Right hindlimb (tissue), 1 donor: ENCODE measurements around the gene RALGAPA2.

Source experiments
- DNase-seq: peaks from one replicate; pipeline ENCODE4 v3.0.0-alpha.2; 2018

Gene RALGAPA2

DNA sequence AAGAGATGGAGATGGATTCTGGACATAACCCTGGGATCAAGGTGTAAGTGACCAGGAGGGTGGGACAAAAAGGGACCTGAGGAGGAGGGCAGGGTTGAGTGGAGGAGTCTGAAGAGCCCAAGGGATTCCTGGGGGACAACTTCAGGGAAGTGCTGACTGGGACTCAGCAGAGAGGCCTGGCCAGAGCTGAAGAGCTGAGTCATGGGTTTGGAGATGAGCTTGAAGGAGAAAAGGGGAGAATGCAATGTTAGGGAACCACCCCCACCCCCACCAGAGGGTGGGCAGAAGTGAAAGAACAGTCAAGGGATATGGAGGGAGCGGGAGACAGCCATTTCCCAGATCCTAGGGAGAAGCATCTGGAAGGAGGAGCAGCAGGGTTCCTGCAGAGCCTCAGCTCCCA is 289.3 kb downstream of the RALGAPA2 start:
- DNase-seq: no peak

DNA sequence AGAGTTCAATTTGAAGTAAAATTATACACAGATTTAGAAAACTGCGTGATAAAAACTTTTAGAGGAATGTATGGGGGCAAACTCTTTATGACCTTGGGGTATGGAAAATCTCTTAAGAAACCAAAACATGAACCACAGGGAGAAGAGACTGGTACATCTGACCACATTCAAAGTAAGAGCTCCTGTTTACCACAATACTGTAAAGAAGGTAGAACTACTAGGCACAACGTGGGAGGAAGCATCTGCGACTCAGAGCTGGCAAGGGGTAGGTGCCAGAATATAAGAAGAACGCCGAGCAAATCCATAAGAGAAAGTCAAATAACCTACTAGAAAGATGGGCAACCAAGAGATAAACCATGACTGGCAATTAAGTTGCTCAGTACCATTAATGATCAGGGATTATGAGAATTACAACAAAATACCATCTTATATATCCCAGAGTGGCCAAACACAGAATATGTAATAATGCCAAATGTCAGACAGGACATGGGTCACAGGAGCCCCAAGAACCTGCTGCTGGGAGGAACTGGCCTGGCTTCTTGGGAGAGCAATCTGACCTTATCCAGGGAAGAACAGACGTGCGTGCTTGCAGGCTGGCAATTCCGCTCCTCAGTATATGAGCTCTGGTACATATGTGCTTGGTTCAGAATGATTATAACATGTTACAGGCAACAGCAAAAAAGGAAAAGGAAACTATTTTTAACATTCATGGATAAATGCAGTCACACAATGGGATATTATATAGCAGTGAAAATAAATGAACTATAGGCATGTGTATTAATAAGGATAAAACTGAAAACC is 294.4 kb downstream of the RALGAPA2 start:
- no peak for DNase-seq

- no peak for DNase-seq
Observed at GRCh38 chr20:20415321-20415720, 297.1 kb downstream of the RALGAPA2 start.

GRCh38 chr20:20414640-20415220 is 297.7 kb downstream of the RALGAPA2 start:
- DNase-seq: no peak

DNA sequence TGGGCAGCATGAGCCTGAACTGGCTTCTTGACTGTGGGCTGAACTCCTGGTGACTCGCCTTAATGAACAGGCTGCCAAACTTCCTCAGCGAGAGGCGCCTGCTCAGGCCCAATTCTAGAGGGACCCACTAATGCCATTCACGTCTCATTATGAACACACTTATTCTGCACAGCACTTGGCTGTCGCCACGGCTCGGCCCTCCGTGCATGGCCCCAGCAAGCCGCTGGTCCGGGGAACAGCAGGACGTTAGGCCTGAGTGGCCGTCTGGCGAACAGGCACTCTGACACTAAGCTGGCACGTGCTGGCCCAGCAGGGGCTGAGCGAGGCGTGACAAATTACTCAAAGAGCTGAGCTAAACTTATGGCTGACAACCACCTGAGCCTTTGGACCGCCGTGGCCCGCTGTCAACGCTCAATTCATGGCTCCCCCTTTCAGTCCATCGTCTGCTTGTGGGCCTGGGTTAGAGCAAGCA is 298.6 kb downstream of the RALGAPA2 start:
- DNase-seq: no peak

DNA sequence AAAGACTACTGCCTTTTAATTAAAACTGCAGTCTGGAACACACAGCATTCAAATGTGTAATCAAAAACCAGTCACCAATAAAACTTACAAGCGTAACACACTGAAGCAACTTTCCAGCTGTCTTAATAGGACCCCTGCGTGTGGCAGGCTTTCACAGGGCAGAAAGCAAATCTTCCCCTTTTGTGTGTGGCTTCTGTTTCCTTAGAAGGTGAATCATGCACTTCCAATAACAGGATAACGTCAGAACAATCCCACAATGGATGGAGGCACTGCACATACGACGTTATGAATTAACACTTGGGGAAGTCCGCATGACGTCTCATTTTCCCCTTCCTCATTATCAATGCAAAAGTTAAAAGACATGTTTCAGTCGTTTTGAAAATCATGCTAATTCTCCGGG is 299.7 kb downstream of the RALGAPA2 start:
- DNase-seq: no peak

- DNase-seq: no peak
Observed at GRCh38 chr20:20411836-20412235, 300.6 kb downstream of the RALGAPA2 start.

GRCh38 chr20:20411402-20411801 is 301.0 kb downstream of the RALGAPA2 start:
- DNase-seq: no peak

DNA sequence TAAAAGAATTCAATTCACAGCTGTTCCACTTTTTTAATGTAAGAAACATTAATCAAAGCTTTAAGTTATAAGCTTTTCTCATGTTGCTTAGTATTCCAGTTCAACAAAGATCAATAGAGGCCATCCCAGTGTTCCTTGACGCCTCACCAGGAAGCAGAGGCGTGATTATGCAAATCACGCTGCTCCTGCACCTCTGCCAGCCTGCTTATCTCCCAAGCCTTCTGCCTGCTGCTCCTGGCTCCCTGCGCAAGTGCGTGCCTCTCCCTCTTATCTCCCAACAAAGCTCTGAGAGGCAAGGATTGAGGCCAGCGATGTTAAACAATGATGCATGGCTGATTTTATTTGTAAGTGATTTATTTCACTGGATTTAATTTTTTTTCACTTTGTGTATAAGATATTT is 301.8 kb downstream of the RALGAPA2 start:
- no peak for DNase-seq

GRCh38 chr20:20409331-20409730 is 303.1 kb downstream of the RALGAPA2 start:
- DNase-seq: no peak

DNA sequence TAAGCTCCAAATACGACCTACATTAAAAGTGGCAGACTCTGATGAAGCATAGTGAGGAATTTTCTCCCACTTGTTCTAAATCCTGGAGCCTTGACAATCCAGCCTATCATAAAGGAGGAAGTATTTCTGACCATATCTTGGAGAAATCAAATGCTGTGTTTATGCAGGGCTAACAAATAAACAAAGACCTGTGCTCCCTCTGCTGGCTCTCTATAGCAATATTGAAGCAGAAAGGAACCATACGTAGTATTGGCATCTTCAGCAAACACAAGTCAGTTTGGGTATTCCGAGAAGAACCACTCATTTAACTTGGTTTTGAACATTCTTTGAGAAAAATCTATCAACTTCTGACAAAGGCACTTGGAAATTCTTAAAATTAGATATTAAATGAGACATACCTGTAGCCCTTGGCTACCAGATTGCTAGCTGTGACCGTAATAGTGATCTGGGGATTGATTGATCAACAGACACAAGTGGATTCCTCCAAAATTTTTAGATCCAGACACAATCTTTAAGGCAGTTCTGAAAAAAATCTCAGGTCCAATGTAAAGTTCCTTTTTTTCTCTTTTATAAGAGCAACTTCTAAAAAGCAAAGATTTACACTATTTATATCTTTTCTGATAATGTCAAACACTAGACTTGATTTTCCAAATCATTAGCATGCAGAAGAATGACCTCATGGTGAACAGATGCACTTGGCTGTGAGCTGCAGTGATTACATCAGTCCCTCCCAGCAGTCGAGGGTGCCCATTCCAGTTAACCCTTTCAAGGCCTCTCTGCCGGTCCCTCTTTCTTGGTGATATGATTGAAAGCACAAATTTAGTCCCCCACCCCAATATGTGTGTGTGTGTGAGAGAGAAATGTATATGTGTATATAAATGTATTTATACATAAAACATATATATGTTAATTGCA is 304.3 kb downstream of the RALGAPA2 start:
- DNase-seq: no peak

GRCh38 chr20:20406306-20406705 is 306.1 kb downstream of the RALGAPA2 start:
- no peak for DNase-seq

- DNase-seq: no peak
Observed at GRCh38 chr20:20405623-20406022, 306.8 kb downstream of the RALGAPA2 start.

GRCh38 chr20:20404633-20405032 is 307.8 kb downstream of the RALGAPA2 start:
- DNase-seq: no peak

DNA sequence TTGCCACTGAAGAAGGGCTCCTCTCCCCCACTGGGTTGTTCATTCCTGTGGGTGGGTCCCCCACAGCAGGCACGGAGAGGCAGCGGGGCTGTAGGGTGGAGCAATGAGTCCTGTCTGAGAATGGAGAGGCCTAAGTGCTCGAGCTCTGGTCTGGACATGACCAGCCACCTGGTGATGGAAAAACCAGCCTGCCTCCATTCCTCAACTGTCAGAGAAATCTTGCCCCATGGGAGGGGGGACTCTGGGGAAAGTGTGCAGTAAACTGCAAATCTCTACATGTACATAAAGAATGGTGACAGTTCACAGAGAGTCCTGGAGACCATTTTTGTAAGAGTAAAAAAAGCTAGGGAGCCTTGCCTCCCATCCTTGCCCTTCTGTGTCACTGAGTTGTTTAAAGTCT is 310.5 kb downstream of the RALGAPA2 start:
- DNase-seq: no peak

GRCh38 chr20:20399531-20400500 is 312.6 kb downstream of the RALGAPA2 start:
- DNase-seq: no peak

- no peak for DNase-seq
Observed at GRCh38 chr20:20398123-20398522, 314.3 kb downstream of the RALGAPA2 start.

- no peak for DNase-seq
Observed at GRCh38 chr20:20396794-20397193, 315.6 kb downstream of the RALGAPA2 start.

GRCh38 chr20:20395903-20396568 is 316.4 kb downstream of the RALGAPA2 start:
- DNase-seq: no peak

DNA sequence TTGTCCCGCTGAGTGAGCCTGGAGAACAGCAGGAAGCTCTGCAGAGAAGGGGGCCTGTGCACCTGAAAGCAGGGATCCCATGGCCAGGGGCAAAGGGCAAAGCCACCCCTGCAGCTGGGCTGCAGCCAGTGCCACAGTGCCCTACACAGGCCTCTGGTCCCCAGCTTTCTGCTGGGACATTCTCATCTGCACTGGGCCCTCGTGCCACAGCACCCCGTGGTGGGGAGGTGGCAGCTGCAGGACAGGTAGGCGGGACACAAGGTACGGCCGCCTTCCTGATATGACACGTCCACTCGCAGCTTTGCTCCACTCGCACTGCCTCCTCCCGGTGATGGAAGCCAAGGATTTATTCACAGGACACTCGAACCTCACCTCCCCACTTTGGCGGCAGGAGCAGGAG is 317.4 kb downstream of the RALGAPA2 start:
- DNase-seq: no peak
